Activated CD4-positive, alpha-beta T cell treated with anti-CD3 and anti-CD28 coated beads for 36 hours (primary cell): ENCODE measurements around the gene PRR33. TPM values are rescaled to one million over a fixed set of nuclear protein-coding genes. Genes with fewer than 3 reads are reported as not detected.
"Not testable (repeated sequence)": the region's sequence is repeated elsewhere in the genome, so short reads cannot be mapped to it uniquely, and the experiment has no call there.

Source experiments
- ATAC-seq: fragments of 200-7000 bp; cut with Tn5 transposase; one replicate; pipeline ENCODE4 v1.10.0; 2021; ENCODE audit warnings: mild to moderate bottlenecking, moderate library complexity
- CTCF ChIA-PET: fragments of 350-600 bp; sonication (Branson Sonifier 250); formaldehyde crosslinking; loops from one replicate; lab custom pipeline; 2021; ENCODE audit warnings: antibody characterized with exemption; lab: Charles Lee
- POLR2A ChIA-PET: fragments of 350-600 bp; sonication (Branson Sonifier 250); formaldehyde crosslinking; loops from one replicate; lab custom pipeline; 2021; ENCODE audit warnings: antibody characterized with exemption, inconsistent platforms; lab: Charles Lee
- DNase-seq: peaks from one replicate; pipeline ENCODE4 v3.0.0-alpha.2; 2020
- H3K27ac Mint-ChIP-seq: one replicate; pipeline ENCODE4 v1.8.0; 2021; ENCODE audit warnings: mixed read lengths
- H3K27me3 Mint-ChIP-seq: one replicate; pipeline ENCODE4 v1.8.0; 2021; ENCODE audit warnings: mixed read lengths
- H3K36me3 Mint-ChIP-seq: one replicate; pipeline ENCODE4 v1.8.0; 2021; ENCODE audit warnings: low read depth, mixed read lengths
- H3K4me1 Mint-ChIP-seq: one replicate; pipeline ENCODE4 v1.8.0; 2021; ENCODE audit warnings: mixed read lengths
- H3K4me3 Mint-ChIP-seq: one replicate; pipeline ENCODE4 v1.8.0; 2021; ENCODE audit warnings: mild to moderate bottlenecking, moderate library complexity, mixed read lengths
- H3K9me3 Mint-ChIP-seq: one replicate; pipeline ENCODE4 v1.8.0; 2021; ENCODE audit warnings: low read depth, mixed read lengths
- intact Hi-C, 2 experiments: fragments of 100-400 bp; cut with DNase I in 1 of 2; cut with micrococcal nuclease in 1 of 2; formaldehyde crosslinking; loops; one replicate each; pipeline versions ENCODE4 v1.14.2 to v1.15.1; 2022 to 2024; cut with DNase I, micrococcal nuclease
- total RNA-seq, 2 experiments: library from RNA; stranded (reverse); gene quantifications; one replicate each; pipeline ENCODE4 v1.2.3, GENCODE V29; 2021

Gene PRR33
- total RNA-seq: under 1 TPM; 0.07 to 0.09 TPM

DNA sequence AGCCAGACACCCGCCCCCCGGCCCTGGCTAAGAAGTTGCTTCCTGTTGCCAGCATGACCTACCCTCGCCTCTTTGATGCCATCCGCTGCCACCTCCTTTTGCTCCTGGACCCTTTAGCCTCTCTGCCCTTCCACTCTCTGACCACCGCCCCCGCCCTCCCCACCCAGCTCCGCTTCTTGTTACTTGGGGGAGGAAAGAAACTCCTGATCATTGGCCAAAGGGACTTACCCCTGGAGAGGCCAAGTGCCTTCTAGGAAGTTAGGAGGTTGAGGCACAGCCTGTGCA is at the start of gene PRR33:
Gene PRR33, minus strand, starts transcription at position 65 of the 285 bp plus-strand sequence. CDS start 1,311 bp downstream, outside the sequence.
- Mint-ChIP-seq H3K36me3 (peaks cover 23% of the 10 kb centered on the region), H3K4me1 (peaks cover 17% of the 10 kb centered on the region), H3K27ac (peak within 1 kb of the TSS; percentile 37), H3K9me3 (no peaks in the 10 kb centered on the region), H3K4me3 (peak within 1 kb of the TSS; percentile 73), H3K27me3 (peaks cover 2% of the 10 kb centered on the region)
- no peak for ATAC-seq
- CTCF ChIA-PET: interaction anchor here (0.7 to 3.0 kb wide), 3 partner anchors 10 to 252 kb away, joined by 3 to 11 read pairs (median 7); no protein-coding TSS in a partner anchor
- POLR2A ChIA-PET: no interaction called here
- no peak for DNase-seq
- intact Hi-C loops: no loop called here

GRCh38 chr11:1939788-1940187 is 48.1 kb upstream of the PRR33 start:
- H3K4me1 Mint-ChIP-seq, CTCF ChIA-PET, POLR2A ChIA-PET, H3K27me3 Mint-ChIP-seq, ATAC-seq, H3K4me3 Mint-ChIP-seq, H3K9me3 Mint-ChIP-seq, H3K36me3 Mint-ChIP-seq: not testable (repeated sequence)
- intact Hi-C loops: loop anchor here (1.0 kb wide), 1 partner anchor 45 kb away; no protein-coding TSS in a partner anchor
- peak; percentile 6 for DNase-seq
- peak overlapping the region; percentile 43 for H3K27ac Mint-ChIP-seq

- Mint-ChIP-seq H3K27me3 (no peaks in the 10 kb centered on the region), H3K4me1 (peaks cover 9% of the 10 kb centered on the region), H3K27ac (no peak overlapping the region), H3K36me3 (no peaks in the 10 kb centered on the region), H3K9me3 (no peaks in the 10 kb centered on the region), H3K4me3 (no peak overlapping the region)
- DNase-seq (peak; percentile 12), ATAC-seq (no peak)
- intact Hi-C loops: loop anchor here (1.0 kb wide), 1 partner anchor 45 kb away; no protein-coding TSS in a partner anchor
- ChIA-PET CTCF (interaction anchor here (0.6 kb wide), 1 partner anchor 34 kb away, joined by 3 read pairs; no protein-coding TSS in a partner anchor), POLR2A (no interaction called here)
Measured at GRCh38 chr11:1939006-1939625, 47.4 kb upstream of the PRR33 start.

DNA sequence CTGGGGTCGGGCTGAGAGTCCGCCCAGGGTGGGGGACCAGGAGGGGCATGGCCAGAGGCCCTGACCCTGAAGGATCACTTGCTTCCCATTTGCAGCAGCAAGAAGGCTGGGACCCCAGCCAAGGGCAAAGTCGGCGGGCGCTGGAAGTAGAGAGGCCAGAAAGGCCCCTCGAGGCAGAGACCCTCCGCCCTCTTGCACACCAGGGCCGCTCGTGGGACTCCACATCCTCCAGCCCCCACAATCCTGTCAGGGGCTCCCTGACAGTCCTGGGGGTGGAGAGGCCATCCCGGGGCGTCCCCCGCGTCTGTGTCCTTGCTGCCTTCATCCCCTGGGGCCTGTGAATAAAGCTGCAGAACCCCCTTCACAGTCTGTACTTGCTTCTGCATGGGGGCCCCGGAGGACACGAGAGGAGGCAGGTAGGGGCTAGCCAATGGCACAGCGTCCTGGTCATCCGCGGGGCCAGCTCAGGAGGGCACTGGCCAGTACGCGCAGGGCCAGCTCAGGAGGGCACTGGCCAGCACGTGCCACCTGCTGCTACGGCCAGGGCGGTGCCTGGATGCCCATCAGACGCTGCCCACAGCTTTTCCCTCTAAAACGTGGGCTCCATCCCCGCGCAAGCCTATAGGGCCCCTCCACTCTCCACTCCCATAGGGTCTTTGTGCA is 46.8 kb upstream of the PRR33 start:
- ChIA-PET CTCF (interaction anchor here (0.6 kb wide), 3 partner anchors 32 to 106 kb away, joined by 3 read pairs; no protein-coding TSS in a partner anchor), POLR2A (no interaction called here)
- peaks cover 9% of the 10 kb centered on the region for H3K4me1 Mint-ChIP-seq
- intact Hi-C loops: loop anchor here (1.0 kb wide), 2 partner anchors 23 to 44 kb away; no protein-coding TSS in a partner anchor
- no peak overlapping the region for H3K27ac Mint-ChIP-seq
- no peaks in the 10 kb centered on the region for H3K9me3 Mint-ChIP-seq
- no peaks in the 10 kb centered on the region for H3K36me3 Mint-ChIP-seq
- peak; percentile 3 for DNase-seq
- no peak for ATAC-seq
- no peak overlapping the region for H3K4me3 Mint-ChIP-seq
- no peaks in the 10 kb centered on the region for H3K27me3 Mint-ChIP-seq

DNA sequence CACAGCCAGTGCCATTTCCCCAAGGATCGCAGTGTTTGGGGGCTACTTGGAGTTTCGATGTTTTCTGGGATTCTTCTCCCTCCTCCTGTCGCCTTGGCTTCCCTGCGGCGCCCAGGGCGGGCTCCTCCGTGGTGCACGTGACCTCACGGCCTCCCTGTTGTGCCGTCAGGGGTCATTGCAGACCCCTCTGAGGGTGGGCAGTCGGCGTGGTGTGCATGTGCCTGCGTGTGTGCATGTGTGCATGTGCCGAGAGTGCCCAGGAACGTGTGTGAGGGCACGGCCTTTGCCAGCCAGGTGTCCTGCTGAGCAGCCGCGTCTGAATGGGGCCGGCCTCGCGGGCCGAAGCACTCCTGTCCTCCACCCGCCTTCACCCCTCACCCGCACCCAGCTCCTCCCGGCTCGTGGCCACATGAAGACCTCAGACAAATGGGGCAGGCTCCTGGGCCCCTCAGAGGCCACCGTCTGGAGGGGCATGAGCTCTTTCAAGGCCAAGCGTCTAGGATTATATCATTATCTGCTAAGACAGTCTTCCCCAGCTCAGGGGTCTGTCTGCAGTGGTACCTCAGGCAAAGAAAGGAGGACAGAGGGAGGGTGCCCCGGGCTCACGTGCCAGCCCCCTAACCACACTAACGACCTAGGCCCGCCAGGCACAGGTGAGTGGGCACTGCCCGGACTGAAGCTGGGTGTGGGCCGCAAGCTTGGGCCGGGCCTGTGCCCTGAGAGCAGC is 46.1 kb upstream of the PRR33 start:
- Mint-ChIP-seq H3K9me3 (no peaks in the 10 kb centered on the region), H3K4me3 (no peak overlapping the region), H3K36me3 (no peaks in the 10 kb centered on the region), H3K27me3 (peaks cover 3% of the 10 kb centered on the region), H3K27ac (no peak overlapping the region), H3K4me1 (peaks cover 9% of the 10 kb centered on the region)
- intact Hi-C loops: loop anchor here in 1 of 2 experiments (1.0 kb wide), 1 partner anchor 22 kb away; no protein-coding TSS in a partner anchor
- no peak for ATAC-seq
- ChIA-PET CTCF (interaction anchor here (0.6 to 1.0 kb wide), 3 partner anchors 31 to 105 kb away, joined by 3 read pairs; no protein-coding TSS in a partner anchor), POLR2A (no interaction called here)
- DNase-seq: peak; percentile 3

DNA sequence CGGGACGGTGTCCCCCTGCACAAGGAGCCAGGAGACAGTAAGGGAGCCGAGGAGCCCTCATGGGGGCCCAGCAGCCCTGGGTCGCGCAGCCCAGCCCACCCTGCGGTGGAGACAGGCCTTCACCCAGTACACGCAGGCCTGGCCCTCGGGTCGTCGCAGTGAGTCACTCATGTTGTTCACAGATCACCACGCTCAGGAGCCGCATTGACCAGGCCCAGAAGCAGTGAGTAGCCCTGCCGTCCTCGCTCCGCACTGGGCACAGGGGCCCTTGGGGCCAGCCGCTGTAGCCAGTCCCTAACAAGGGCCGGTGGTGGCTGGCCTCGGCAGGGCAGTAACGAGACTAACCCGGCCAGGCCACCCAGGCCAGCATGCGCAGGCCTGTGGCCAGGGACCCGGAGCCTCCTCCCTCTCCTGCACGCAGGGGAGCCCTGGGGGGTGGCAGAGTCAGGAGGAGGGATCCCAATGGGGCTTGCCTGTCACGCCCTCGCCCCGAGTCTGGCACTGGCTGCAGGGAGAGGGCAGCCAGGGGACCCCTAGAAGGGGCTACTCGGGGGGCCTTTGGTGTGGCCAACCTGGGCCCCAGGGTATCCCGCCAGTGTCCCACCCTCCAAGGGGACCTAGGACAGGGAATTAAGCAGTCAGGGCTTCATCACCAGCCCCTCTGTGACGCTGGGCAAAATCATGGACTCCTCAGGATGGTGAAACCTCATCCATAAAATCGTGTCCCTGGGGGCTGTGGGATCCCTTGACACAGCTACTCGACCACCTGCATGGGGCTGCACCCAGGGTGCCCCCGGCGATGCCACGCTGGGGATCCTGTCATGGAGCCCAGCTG is 45.3 kb upstream of the PRR33 start:
- Mint-ChIP-seq H3K27me3 (peaks cover 5% of the 10 kb centered on the region), H3K4me1 (peaks cover 9% of the 10 kb centered on the region), H3K9me3 (no peaks in the 10 kb centered on the region), H3K36me3 (no peaks in the 10 kb centered on the region), H3K4me3 (no peak overlapping the region), H3K27ac (no peak overlapping the region)
- ChIA-PET CTCF (interaction anchor here (1.0 kb wide), 1 partner anchor 31 kb away, joined by 3 read pairs; no protein-coding TSS in a partner anchor), POLR2A (no interaction called here)
- intact Hi-C loops: no loop called here
- ATAC-seq (no peak), DNase-seq (peak; percentile 3)

GRCh38 chr11:1936072-1936780 is 44.5 kb upstream of the PRR33 start:
- no peaks in the 10 kb centered on the region for H3K9me3 Mint-ChIP-seq
- ATAC-seq: no peak
- peak; percentile 2 for DNase-seq
- no peak overlapping the region for H3K27ac Mint-ChIP-seq
- H3K4me1 Mint-ChIP-seq: peaks cover 9% of the 10 kb centered on the region
- peaks cover 9% of the 10 kb centered on the region for H3K27me3 Mint-ChIP-seq
- H3K4me3 Mint-ChIP-seq: no peak overlapping the region
- ChIA-PET CTCF (no interaction called here), POLR2A (no interaction called here)
- H3K36me3 Mint-ChIP-seq: no peaks in the 10 kb centered on the region
- intact Hi-C loops: no loop called here

DNA sequence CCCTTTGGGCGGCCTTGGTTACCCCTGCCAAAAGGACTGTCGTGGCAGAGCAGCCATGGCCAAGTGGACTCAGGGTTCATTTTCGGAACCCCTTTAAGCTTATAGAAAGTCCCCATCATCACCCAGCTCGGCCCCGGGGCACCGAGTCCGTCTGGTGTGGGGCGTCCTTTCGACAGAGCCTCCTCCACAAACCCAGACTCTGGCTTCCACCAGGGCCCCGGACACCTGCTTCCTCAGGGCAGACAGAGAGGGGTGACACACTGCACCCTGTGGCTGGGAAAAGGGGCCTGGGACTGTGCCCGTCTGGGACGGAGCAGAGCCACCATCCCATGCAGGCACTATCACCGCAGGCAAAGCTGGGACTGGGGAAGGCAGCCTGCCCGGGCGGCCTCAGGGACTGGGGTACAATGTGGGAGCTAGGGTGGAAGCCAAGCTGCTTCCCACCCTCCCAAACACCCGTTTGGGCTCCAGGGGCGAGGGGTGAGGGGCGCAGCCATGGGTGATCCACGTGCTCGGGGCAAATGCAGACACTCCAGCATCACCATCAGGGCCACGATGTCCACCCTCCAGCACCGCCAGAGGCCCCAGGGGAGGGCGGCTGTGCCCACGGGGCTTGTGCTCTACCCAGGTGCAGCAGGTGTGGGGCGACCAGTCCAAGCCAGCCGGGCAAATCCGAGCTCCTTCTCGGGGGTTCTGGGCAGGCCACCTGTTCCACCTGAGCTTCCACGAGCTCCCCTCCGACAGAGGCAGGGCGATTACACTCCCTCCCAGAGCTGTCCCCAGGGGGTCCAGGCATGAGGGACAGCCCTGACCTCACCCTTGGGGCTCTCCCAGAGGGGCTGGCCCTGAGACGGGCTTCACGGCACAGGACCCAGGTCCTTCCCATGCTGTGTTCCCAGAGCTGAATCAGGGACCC is 43.7 kb upstream of the PRR33 start:
- Mint-ChIP-seq H3K9me3 (no peaks in the 10 kb centered on the region), H3K27me3 (peaks cover 9% of the 10 kb centered on the region), H3K27ac (no peak overlapping the region), H3K4me1 (peaks cover 10% of the 10 kb centered on the region), H3K4me3 (no peak overlapping the region), H3K36me3 (no peaks in the 10 kb centered on the region)
- CTCF ChIA-PET: interaction anchor here (1.1 to 1.4 kb wide), 3 partner anchors 26 to 142 kb away, joined by 3 to 4 read pairs (median 3); no protein-coding TSS in a partner anchor
- DNase-seq (peak; percentile 2), ATAC-seq (no peak)
- intact Hi-C loops: loop anchor here in 1 of 2 experiments (2.0 kb wide), 1 partner anchor 21 kb away; no protein-coding TSS in a partner anchor
- POLR2A ChIA-PET: no interaction called here

DNA sequence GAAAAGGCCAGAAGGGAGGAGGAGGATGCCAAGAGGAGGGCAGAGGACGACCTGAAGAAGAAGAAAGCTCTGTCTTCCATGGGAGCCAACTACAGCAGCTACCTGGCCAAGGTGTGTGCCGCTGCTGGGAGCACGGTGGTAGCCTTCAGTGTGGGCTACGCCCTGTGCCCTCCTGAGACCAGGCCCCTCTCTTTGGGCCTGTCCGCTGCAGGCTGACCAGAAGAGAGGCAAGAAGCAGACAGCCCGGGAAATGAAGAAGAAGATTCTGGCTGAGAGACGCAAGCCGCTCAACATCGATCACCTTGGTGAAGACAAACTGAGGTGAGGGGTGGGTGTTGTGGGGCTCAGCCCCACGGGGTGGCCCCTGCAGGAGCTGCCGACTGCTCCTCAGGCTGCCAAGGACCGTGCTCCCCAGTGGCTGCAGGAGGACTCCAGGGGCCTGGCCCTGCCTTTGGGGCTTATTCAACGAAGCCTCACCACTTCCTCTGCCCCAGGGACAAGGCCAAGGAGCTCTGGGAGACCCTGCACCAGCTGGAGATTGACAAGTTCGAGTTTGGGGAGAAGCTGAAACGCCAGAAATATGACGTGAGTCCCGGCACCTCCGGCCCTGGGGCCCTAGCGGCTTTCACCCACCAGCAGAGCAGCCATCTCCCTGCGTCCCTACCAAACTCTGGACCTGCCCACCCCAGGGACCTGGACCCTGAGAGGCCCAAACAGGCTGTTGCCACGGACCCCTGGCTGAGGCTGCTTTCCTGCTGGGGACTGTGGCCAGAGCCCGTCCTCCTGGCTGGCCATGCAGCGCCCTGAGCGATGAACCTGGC is 42.9 kb upstream of the PRR33 start:
- POLR2A ChIA-PET: no interaction called here
- Mint-ChIP-seq H3K27ac (no peak overlapping the region), H3K4me1 (peaks cover 5% of the 10 kb centered on the region), H3K36me3 (no peaks in the 10 kb centered on the region), H3K9me3 (no peaks in the 10 kb centered on the region), H3K27me3 (peaks cover 9% of the 10 kb centered on the region), H3K4me3 (no peak overlapping the region)
- ATAC-seq: no peak
- DNase-seq: peak; percentile 2
- CTCF ChIA-PET: interaction anchor here (0.5 to 1.5 kb wide), 6 partner anchors 25 to 241 kb away, joined by 3 to 4 read pairs (median 3); no protein-coding TSS in a partner anchor
- intact Hi-C loops: loop anchor here in 1 of 2 experiments (2.0 kb wide), 1 partner anchor 20 kb away; no protein-coding TSS in a partner anchor
